Stimulated activated naive CD8-positive, alpha-beta T cell treated with anti-CD3 and anti-CD28 coated beads, Interleukin-15, Interleukin-2, amounts not matched to agents 100 ng/mL and 50 ng/mL, for 24 hours (primary cell): ENCODE measurements around the gene SYTL1.
A peak's percentile ranks its signal among the peaks of the same experiment; 100 is the strongest.

Source experiments
- H3K27ac Mint-ChIP-seq: one replicate; pipeline ENCODE4 v1.8.0; 2021; ENCODE audit warnings: mild to moderate bottlenecking, mixed read lengths
- H3K27me3 Mint-ChIP-seq: one replicate; pipeline ENCODE4 v1.8.0; 2021; ENCODE audit warnings: mixed read lengths
- H3K36me3 Mint-ChIP-seq: one replicate; pipeline ENCODE4 v1.8.0; 2021; ENCODE audit warnings: low read depth, mixed read lengths
- H3K4me1 Mint-ChIP-seq: one replicate; pipeline ENCODE4 v1.8.0; 2021; ENCODE audit warnings: low read depth, mixed read lengths
- H3K4me3 Mint-ChIP-seq: one replicate; pipeline ENCODE4 v1.8.0; 2021; ENCODE audit warnings: mild to moderate bottlenecking, mixed read lengths
- H3K9me3 Mint-ChIP-seq: one replicate; pipeline ENCODE4 v1.8.0; 2021; ENCODE audit warnings: mixed read lengths

Gene SYTL1, protein sequence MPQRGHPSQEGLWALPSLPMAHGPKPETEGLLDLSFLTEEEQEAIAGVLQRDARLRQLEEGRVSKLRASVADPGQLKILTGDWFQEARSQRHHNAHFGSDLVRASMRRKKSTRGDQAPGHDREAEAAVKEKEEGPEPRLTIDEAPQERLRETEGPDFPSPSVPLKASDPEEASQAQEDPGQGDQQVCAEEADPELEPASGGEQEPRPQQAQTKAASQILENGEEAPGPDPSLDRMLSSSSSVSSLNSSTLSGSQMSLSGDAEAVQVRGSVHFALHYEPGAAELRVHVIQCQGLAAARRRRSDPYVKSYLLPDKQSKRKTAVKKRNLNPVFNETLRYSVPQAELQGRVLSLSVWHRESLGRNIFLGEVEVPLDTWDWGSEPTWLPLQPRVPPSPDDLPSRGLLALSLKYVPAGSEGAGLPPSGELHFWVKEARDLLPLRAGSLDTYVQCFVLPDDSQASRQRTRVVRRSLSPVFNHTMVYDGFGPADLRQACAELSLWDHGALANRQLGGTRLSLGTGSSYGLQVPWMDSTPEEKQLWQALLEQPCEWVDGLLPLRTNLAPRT

DNA sequence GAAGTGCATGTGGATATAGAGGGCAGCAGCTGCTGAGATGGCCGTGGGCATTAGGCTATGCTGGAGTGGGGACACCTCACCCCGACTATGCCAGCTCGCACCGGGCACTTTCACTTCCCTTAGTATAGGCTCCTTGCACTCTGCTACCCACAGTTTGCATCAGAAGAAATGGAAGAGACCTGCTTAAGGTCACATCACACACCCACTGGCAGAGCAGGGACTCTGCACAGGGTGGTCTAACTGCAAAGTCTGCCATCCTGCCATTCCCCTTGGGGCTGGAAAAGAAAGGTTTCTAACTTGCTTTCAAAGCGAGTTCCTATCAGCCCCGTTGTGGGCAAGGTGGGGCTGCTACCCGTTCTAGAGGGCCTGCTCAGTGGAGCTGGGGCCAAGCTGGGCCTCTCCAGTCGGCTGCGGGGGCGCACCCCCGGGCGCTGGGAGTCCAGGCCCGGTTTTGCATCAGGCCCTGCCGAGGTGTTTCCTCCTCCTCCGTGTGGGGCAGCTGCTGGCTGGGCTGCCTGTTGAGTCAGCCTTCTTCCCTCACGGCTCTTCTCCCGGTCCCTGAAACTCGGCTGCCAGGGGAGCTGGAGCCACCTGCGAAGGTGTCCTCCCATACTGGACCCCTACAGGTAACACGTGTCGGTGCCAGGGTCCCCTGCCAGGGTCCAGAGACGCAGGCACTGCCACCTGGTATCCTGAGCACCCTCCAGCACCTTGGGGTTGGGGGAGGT is at the start of gene SYTL1:
Gene SYTL1, plus strand, starts transcription at position 498 of the 728 bp plus-strand sequence. CDS start 3,313 bp downstream, outside the sequence.
- Mint-ChIP-seq H3K4me1 (peaks cover 59% of the 10 kb centered on the region), H3K27ac (peak within 1 kb of the TSS; percentile 87), H3K36me3 (peaks cover 2% of the 10 kb centered on the region), H3K27me3 (no peaks in the 10 kb centered on the region), H3K9me3 (no peaks in the 10 kb centered on the region), H3K4me3 (peak within 1 kb of the TSS; percentile 87)

DNA sequence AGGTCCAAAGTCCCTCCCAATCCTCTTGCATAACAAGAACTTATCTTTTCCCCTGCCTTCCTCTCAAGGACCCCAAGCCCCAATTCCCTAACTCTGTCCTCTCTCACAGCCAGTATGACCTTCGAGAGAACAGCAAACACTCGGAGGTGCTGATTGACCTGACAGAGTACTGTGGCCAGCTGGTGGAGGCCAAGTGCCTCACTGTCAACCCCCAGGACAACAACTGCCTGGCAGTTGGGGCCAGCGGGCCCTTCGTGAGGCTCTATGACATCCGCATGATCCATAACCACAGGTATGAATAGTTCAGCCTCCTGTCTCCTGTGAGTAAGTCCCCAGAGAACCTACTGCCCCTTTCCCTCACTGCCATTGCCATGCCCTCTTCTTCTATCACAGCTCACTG is 49.7 kb upstream of the SYTL1 start:
- H3K4me3 Mint-ChIP-seq, result no peak overlapping the region
- H3K27ac Mint-ChIP-seq, result no peak overlapping the region
- no peaks in the 10 kb centered on the region for H3K27me3 Mint-ChIP-seq
- peaks cover 14% of the 10 kb centered on the region for H3K36me3 Mint-ChIP-seq
- no peaks in the 10 kb centered on the region for H3K9me3 Mint-ChIP-seq
- H3K4me1 Mint-ChIP-seq, result no peaks in the 10 kb centered on the region

DNA sequence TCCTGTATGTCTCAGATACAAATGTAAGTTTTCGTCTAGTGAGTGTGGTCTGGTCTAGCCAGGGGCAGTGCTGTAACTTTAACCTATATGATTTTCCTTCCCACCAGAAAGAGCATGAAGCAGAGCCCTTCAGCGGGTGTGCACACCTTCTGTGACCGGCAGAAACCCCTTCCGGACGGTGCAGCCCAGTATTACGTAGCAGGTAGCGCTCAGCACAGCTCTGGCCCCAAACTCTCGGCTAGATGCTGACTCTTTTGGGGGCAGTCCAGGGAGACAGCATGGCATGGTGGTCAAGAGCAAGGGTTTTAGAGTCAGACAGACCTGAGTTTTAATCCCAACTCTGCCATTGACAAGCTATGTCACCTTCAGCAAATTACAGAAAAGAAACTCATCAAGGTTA is 47.9 kb upstream of the SYTL1 start:
- Mint-ChIP-seq H3K9me3 (no peaks in the 10 kb centered on the region), H3K27me3 (no peaks in the 10 kb centered on the region), H3K4me3 (no peak overlapping the region), H3K27ac (no peak overlapping the region), H3K36me3 (peaks cover 7% of the 10 kb centered on the region), H3K4me1 (no peaks in the 10 kb centered on the region)

DNA sequence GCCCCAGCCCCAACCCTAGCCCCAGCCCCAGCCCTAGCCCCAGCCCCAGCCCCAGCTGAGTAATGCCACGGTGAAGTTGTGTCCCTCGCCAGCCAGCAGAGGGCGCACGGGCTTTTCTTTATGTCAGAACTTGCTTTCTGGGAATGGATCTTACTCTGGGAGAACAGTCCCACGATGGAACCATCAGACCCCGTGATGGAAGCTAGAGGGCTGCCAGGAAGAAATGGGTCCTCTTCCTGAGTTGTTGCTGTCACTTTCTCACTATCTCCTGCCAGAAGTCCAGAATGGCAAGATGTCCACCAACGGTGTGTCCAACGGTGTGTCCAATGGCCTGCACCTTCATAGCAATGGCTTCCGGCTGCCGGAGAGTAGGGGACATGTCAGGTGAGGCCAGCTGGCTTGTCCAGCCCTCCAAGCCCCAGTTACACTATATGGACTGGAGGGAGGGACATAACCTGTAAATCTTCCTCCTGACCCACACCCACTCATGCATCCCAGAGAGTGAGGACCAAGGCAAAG is 45.0 kb upstream of the SYTL1 start:
- Mint-ChIP-seq H3K9me3 (no peaks in the 10 kb centered on the region), H3K4me3 (no peak overlapping the region), H3K27ac (no peak overlapping the region), H3K4me1 (no peaks in the 10 kb centered on the region), H3K36me3 (peaks cover 5% of the 10 kb centered on the region), H3K27me3 (no peaks in the 10 kb centered on the region)

DNA sequence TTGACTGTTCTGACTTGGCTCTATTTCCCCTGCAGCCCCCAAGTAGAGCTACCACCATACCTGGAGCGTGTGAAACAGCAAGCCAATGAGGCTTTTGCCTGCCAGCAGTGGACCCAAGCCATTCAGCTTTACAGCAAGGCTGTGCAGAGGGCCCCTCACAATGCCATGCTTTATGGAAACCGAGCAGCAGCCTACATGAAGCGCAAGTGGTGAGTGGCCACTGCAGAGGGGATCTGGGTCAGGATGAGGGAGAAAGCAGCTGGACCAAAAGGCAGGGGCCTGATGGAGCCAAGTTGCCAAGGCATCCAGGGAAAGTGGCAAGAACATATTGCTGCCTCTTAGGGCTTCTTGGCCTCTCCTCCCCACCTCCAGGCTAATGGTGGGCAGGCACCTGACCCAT is 43.9 kb upstream of the SYTL1 start:
- Mint-ChIP-seq H3K27ac (no peak overlapping the region), H3K4me1 (no peaks in the 10 kb centered on the region), H3K4me3 (no peak overlapping the region), H3K9me3 (no peaks in the 10 kb centered on the region), H3K36me3 (no peaks in the 10 kb centered on the region), H3K27me3 (no peaks in the 10 kb centered on the region)

DNA sequence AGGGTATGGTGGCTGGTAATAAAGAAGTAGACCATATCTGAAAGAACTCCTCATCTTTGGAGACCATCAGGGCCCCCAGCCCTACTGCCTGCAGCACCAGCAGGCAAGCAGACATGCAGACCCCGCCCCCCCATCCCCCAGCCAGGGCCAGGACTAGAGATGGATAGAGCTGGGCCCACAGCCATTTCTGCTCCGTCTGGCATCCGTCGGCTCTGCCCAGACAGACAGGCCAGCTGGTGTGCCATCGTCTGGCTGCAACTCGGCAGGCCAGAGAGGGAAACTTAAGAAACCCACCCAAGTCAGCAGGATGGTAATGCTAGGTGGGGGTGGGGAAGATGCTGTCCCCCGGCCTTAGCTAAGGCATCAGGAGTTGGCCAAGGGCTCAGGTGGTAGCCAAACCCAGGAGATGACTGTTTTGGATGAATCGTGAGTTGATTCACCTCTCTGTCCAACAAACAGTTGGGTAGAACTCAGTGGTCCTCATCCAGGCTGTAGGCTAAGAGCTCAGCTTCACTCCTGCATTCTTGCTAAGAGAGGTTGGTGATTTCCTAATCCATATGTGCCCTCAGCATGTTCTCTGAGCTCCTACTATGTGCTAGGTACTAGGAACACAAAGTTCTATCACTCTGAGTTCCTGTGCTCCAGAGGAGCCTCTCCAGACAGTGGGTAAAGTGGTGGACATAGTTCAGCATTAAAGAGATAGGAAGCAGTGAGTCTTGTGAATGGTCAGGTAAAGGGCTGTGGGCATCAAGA is 43.0 kb upstream of the SYTL1 start:
- Mint-ChIP-seq H3K27me3 (no peaks in the 10 kb centered on the region), H3K4me3 (no peak overlapping the region), H3K9me3 (no peaks in the 10 kb centered on the region), H3K4me1 (no peaks in the 10 kb centered on the region), H3K27ac (no peak overlapping the region), H3K36me3 (no peaks in the 10 kb centered on the region)

DNA sequence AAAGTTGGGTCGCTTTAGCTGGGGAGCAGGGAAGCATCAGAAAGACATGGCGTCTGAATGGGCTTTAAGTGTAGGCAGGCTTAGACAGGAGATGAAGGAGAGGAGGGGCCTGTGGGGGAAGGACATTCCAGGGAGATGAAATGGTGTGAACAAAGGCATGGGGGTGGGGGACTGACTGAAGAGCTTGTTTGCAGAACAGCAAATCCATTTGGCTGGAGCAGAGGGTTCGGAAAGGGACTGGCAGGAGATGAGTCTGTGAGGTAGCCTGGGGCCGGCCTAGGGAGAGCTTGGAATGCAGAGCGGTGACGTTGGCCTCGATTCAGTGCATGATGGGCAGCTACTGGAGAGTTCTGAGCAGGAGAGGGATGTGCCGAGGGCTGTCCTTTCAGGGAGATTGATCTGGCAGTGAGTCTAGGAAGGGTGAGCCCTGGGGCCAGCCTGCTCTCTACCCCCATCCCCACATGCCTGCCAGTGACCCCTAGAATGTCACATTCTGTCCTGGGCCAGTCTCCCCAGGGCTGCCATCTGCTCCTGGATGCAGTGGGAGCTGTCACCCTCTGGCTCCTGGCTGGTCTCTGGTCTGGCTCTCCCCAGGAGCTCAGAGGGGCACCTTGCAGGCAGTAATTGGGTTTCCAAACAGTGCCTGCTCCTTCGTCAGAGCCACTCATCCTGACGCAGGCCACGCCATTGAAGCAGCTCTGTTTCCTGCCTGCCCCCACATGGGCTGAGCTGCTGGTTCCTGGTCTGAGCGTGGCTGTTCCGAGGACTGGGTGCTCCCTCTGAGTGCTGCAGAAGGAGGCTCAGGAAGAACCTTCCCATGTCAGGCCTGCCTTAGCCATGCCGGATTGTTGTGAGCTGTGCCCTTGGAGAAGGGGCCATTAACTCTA is 42.2 kb upstream of the SYTL1 start:
- H3K36me3 Mint-ChIP-seq, result no peaks in the 10 kb centered on the region
- no peaks in the 10 kb centered on the region for H3K4me1 Mint-ChIP-seq
- H3K9me3 Mint-ChIP-seq, result no peaks in the 10 kb centered on the region
- H3K4me3 Mint-ChIP-seq, result no peak overlapping the region
- H3K27me3 Mint-ChIP-seq, result no peaks in the 10 kb centered on the region
- no peak overlapping the region for H3K27ac Mint-ChIP-seq

DNA sequence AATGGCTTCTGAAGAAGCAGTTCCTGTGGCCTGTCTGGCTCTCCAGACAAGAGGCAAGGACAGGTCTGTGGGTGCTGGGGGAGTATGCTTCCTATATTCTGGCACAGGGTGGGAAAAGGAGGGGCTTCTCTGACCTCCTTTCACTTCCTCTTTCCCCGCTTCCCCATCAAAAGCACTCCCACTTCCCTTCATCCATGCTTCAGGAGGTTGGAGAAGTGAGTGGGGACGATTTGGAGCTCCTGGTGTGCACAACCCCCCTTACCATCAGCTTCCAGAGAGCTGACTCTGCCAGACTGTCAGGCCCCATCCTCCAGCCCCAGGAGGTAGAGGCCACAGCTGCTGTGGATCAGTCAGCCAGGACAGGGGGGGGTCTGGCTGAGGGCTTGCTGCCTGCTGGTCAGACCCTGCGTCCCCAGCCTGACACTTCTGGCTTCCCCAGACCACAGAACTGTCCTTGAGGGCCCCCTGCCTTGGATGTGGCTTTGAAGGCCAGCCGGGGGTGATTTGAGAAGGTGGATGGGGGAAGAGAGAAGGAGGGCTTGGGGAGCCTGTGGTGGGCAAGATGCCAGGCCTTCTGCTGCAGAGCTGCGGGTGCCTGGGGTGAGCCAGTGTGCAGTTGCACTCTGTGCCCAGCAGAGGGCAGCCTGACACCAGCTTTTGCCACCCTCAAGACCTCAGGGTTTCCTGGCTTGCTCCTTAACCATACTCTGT is 41.3 kb upstream of the SYTL1 start:
- Mint-ChIP-seq H3K27ac (no peak overlapping the region), H3K27me3 (no peaks in the 10 kb centered on the region), H3K36me3 (no peaks in the 10 kb centered on the region), H3K4me3 (no peak overlapping the region), H3K4me1 (no peaks in the 10 kb centered on the region), H3K9me3 (no peaks in the 10 kb centered on the region)

DNA sequence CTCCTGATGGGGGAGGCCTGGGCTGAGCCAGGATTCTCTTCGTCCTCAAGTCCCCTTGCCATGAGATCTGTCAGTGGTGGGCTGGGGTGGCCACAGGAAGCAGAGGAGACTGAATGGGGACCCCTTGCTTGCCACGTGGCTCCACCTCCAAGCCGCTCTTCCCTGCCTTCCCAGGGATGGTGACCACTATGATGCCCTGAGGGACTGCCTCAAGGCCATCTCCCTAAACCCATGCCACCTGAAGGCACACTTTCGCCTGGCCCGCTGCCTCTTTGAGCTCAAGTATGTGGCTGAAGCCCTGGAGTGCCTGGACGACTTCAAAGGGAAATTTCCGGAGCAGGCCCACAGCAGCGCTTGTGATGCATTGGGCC is 40.8 kb upstream of the SYTL1 start:
- Mint-ChIP-seq H3K27me3 (no peaks in the 10 kb centered on the region), H3K9me3 (no peaks in the 10 kb centered on the region), H3K27ac (no peak overlapping the region), H3K36me3 (no peaks in the 10 kb centered on the region), H3K4me1 (no peaks in the 10 kb centered on the region), H3K4me3 (no peak overlapping the region)

DNA sequence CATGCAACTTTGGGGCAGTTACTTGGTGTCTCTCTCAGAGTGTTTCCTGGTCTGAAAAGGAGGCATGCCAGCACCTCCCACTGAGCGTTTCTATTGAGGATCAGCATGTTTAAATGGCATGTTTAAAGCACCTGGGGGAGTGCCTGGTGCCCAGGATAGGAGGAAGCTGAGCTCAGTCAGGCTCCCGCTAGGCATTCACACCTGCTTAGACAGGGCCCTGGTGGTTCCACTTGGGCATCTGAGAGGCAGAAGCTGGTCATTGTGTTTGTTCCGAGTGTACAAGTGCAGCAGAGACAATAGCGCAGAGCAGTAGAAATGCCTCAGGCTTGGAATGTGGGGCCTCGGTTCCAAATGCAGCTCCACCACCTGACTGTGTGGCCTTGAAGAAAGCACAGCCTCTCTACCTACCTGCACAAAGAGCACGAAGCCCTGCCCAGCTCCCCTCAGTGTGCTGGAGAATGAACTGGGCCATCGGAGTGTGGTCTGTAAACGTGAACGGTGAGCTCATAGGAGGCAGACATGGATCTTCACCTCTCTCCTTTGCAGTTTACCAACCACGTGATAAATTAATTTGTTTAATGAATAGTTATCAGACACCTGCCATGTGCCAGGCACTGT is 40.1 kb upstream of the SYTL1 start:
- no peaks in the 10 kb centered on the region for H3K27me3 Mint-ChIP-seq
- no peak overlapping the region for H3K4me3 Mint-ChIP-seq
- H3K4me1 Mint-ChIP-seq, result no peaks in the 10 kb centered on the region
- no peak overlapping the region for H3K27ac Mint-ChIP-seq
- no peaks in the 10 kb centered on the region for H3K36me3 Mint-ChIP-seq
- H3K9me3 Mint-ChIP-seq, result no peaks in the 10 kb centered on the region

DNA sequence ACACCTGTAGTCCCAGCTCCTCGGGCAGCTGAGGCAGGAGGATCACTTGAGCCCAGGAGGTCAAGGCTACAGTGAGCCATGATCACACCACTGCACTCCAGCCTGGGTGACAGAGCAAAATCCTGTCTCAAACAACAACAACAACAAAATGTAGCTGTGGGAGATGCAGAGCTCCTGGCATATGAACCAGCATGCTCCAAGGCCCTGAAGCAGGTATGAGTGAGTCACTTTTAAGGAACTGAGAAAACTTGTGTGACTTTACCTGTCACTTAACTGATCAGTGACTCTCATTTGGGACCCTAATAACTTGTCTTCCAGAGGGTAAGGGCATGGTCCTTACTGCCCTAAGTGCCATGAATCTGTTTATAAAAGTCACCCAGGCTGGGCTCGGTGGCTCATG is 39.2 kb upstream of the SYTL1 start:
- no peaks in the 10 kb centered on the region for H3K9me3 Mint-ChIP-seq
- no peaks in the 10 kb centered on the region for H3K27me3 Mint-ChIP-seq
- H3K4me3 Mint-ChIP-seq, result no peak overlapping the region
- no peak overlapping the region for H3K27ac Mint-ChIP-seq
- H3K4me1 Mint-ChIP-seq, result no peaks in the 10 kb centered on the region
- H3K36me3 Mint-ChIP-seq, result no peaks in the 10 kb centered on the region

DNA sequence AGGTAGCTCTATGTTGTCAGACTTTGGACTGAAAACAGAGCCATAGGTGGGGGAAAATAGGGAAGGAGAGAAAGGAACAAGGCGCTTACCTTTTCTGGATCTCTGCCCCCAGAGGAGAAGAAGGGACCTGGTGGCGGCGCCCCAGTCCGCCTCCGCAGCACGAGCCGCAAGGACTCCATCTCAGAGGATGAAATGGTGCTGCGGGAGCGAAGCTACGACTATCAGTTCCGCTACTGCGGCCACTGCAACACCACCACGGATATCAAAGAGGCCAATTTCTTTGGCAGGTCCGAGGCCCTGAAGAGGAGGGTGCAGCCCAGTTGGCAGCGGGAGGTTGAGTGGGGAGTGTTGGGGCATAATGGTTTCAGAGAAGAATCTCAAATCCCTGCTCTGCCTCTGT is 38.3 kb upstream of the SYTL1 start:
- Mint-ChIP-seq H3K9me3 (no peaks in the 10 kb centered on the region), H3K27me3 (no peaks in the 10 kb centered on the region), H3K4me3 (no peak overlapping the region), H3K36me3 (no peaks in the 10 kb centered on the region), H3K4me1 (no peaks in the 10 kb centered on the region), H3K27ac (no peak overlapping the region)

DNA sequence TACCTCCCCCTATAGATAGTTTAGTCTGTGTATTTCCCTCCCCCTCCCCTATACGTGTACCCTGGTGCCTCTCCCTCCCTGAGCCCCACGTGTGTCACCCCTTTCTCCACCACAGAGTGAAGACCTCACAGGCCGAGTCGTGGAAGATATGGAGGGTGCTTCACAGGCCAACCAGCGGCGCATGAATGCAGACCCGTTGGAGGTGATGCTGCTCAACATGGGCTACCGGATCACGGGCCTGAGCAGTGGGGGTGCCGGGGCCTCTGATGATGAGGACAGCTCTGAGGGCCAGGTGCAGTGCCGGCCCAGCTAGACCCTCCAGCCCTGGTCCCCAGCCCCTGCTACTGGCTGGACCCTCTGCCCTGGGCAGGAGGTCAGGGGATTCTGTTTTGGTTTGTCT is 35.8 kb upstream of the SYTL1 start:
- no peaks in the 10 kb centered on the region for H3K4me1 Mint-ChIP-seq
- H3K9me3 Mint-ChIP-seq, result no peaks in the 10 kb centered on the region
- no peak overlapping the region for H3K27ac Mint-ChIP-seq
- H3K36me3 Mint-ChIP-seq, result no peaks in the 10 kb centered on the region
- no peak overlapping the region for H3K4me3 Mint-ChIP-seq
- H3K27me3 Mint-ChIP-seq, result no peaks in the 10 kb centered on the region
